ENCODE measurements around the gene APBB2. TPM values are rescaled to one million over a fixed set of nuclear protein-coding genes. Genes with fewer than 3 reads are reported as not detected.

Gene APBB2
- total RNA-seq, 1 experiment from 2014 or later = 49.0 TPM

DNA sequence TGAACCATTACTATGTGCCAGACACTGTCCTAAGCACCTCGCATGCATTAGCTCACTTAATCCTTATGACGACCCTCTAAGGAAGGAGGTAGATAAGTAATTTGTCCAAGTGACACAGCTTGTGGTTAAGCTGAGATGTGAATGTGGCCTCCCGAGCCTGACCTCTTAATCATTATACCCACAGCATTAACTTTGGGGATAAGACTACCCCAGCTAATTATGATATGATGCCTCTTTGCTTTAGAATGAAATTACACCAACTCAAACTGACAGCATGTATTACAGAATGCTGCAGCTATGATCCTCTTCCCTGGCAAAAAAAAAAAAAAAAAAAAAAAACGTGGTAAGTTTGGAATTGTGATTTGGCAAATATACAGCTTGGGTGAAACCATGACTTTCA is 53.5 kb downstream of the APBB2 start:
- Mint-ChIP-seq H3K36me3 (no peaks in the 10 kb centered on the region), H3K27ac (no peak overlapping the region), H3K27me3 (ENCODE audit: low read depth) (no peaks in the 10 kb centered on the region), H3K4me3 (no peak overlapping the region), H3K9me3 (0 out of 2 replicates have a peak, but pooled peaks cover 4% of the 10 kb centered on the region), H3K4me1 (peaks cover 15% of the 10 kb centered on the region)
- no peak for TF ChIP-seq HMGA2 (CRISPR knock-in tag; IDR thresholded peaks at IDR 0.05)
- TF ChIP-seq NFYB (CRISPR knock-in tag; conservative IDR thresholded peaks at IDR 0.05; ENCODE audit: low read depth) = no peak
- TF ChIP-seq CREM (CRISPR knock-in tag; IDR thresholded peaks at IDR 0.05) = no peak
- no peak for TF ChIP-seq NR3C1 (CRISPR knock-in tag; conservative IDR thresholded peaks at IDR 0.05; ENCODE audit: low read depth)
- TF ChIP-seq, protein P1, sequence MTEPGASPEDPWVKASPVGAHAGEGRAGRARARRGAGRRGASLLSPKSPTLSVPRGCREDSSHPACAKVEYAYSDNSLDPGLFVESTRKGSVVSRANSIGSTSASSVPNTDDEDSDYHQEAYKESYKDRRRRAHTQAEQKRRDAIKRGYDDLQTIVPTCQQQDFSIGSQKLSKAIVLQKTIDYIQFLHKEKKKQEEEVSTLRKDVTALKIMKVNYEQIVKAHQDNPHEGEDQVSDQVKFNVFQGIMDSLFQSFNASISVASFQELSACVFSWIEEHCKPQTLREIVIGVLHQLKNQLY (CRISPR knock-in tag; IDR thresholded peaks at IDR 0.05) = no peak
- TF ChIP-seq, protein P2, sequence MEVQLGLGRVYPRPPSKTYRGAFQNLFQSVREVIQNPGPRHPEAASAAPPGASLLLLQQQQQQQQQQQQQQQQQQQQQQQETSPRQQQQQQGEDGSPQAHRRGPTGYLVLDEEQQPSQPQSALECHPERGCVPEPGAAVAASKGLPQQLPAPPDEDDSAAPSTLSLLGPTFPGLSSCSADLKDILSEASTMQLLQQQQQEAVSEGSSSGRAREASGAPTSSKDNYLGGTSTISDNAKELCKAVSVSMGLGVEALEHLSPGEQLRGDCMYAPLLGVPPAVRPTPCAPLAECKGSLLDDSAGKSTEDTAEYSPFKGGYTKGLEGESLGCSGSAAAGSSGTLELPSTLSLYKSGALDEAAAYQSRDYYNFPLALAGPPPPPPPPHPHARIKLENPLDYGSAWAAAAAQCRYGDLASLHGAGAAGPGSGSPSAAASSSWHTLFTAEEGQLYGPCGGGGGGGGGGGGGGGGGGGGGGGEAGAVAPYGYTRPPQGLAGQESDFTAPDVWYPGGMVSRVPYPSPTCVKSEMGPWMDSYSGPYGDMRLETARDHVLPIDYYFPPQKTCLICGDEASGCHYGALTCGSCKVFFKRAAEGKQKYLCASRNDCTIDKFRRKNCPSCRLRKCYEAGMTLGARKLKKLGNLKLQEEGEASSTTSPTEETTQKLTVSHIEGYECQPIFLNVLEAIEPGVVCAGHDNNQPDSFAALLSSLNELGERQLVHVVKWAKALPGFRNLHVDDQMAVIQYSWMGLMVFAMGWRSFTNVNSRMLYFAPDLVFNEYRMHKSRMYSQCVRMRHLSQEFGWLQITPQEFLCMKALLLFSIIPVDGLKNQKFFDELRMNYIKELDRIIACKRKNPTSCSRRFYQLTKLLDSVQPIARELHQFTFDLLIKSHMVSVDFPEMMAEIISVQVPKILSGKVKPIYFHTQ (CRISPR knock-in tag; IDR thresholded peaks at IDR 0.05) = no peak
- no peak for TF ChIP-seq MYBL2 (CRISPR knock-in tag; IDR thresholded peaks at IDR 0.05)
- TF ChIP-seq, protein P3, sequence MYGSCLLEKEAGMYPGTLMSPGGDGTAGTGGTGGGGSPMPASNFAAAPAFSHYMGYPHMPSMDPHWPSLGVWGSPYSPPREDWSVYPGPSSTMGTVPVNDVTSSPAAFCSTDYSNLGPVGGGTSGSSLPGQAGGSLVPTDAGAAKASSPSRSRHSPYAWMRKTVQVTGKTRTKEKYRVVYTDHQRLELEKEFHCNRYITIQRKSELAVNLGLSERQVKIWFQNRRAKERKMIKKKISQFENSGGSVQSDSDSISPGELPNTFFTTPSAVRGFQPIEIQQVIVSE (CRISPR knock-in tag; IDR thresholded peaks at IDR 0.05; ENCODE audit: borderline replicate concordance) = no peak
- TF ChIP-seq RORB (CRISPR knock-in tag; IDR thresholded peaks at IDR 0.05) = no peak
- no peak for TF ChIP-seq ATF1 (CRISPR knock-in tag; IDR thresholded peaks at IDR 0.05)
- TF ChIP-seq CBFB (CRISPR knock-in tag; IDR thresholded peaks at IDR 0.05; ENCODE audit: low read depth) = no peak
- no peak for TF ChIP-seq NFATC4 (CRISPR knock-in tag; IDR thresholded peaks at IDR 0.05)
- no peak for TF ChIP-seq FOXK1 (CRISPR knock-in tag; IDR thresholded peaks at IDR 0.05)
- no peak for TF ChIP-seq FOXP1 (CRISPR knock-in tag; IDR thresholded peaks at IDR 0.05; ENCODE audit: borderline replicate concordance)
- no peak for TF ChIP-seq SMAD4 (CRISPR knock-in tag; IDR thresholded peaks at IDR 0.05)
- ChIA-PET POLR2A (interaction anchor here (0.6 to 1.2 kb wide), 5 partner anchors 11 to 96 kb away, joined by 3 to 5 read pairs (median 3); partner anchors contain the start of gene UCHL1), CTCF (interaction anchor here (0.6 to 1.9 kb wide), 8 partner anchors 19 to 1150 kb away, joined by 3 to 9 read pairs (median 4); partner anchors contain the start of gene APBB2)
- DNase-seq (ENCODE audit: low spot score) (no peak), ATAC-seq (no peak)

DNA sequence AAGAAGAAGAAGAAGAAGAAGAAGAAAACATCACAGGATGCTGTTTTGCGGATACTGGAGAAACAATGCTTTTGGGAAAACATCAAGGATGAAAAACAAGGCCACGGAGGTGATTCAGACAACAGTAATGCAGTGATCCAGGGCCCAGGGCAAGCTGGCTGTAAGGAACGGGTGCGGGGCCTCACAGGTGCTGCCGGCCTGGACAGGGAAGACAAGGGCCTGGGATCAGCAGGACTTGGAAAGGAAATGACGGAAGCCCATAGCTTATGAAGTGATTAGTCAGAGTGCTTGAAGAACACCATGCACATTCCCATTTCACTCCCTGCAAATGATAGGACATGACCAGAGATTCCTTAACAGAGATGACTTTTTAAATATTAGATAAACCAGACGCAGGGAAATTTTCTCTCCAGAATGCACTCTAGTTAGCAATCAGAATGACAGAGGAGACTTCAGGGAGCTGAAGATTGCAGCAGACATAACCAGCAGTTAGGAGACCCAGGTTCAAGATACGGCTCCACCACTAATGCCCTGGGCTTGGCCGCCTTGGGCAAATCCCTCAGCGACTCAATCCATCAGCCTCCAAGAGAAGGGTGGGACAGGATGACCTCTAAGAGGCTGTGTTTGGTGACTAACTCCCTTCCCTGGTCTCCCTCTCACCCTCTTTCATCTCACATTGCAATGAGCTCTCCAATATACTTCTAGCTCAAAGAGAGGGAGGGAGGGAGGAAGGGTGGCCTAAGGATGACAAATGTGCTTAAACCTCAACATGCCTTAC is 54.1 kb downstream of the APBB2 start:
- ChIA-PET CTCF (interaction anchor here (0.6 to 1.9 kb wide), 7 partner anchors 20 to 1151 kb away, joined by 3 to 9 read pairs (median 3); partner anchors contain the start of gene APBB2), POLR2A (interaction anchor here (0.7 to 1.2 kb wide), 2 partner anchors 11 to 35 kb away, joined by 3 read pairs; no protein-coding TSS in a partner anchor)
- Mint-ChIP-seq H3K36me3 (no peaks in the 10 kb centered on the region), H3K4me3 (no peak overlapping the region), H3K27ac (peak overlapping the region; percentile 81), H3K4me1 (peaks cover 17% of the 10 kb centered on the region), H3K27me3 (ENCODE audit: low read depth) (no peaks in the 10 kb centered on the region), H3K9me3 (0 out of 2 replicates have a peak, but pooled peaks cover 4% of the 10 kb centered on the region)
- TF ChIP-seq NR1H2 (CRISPR knock-in tag; IDR thresholded peaks at IDR 0.05) (no peak), IRF2 (CRISPR knock-in tag; IDR thresholded peaks at IDR 0.05; ENCODE audit: borderline replicate concordance, low read depth) (no peak), TEAD1 (CRISPR knock-in tag; IDR thresholded peaks at IDR 0.05) (no peak), NR3C1 (CRISPR knock-in tag; conservative IDR thresholded peaks at IDR 0.05; ENCODE audit: low read depth) (no peak), ETV6 (CRISPR knock-in tag; IDR thresholded peaks at IDR 0.05) (no peak), NFATC4 (CRISPR knock-in tag; IDR thresholded peaks at IDR 0.05) (no peak), GTF2I (CRISPR knock-in tag; conservative IDR thresholded peaks at IDR 0.05) (no peak), ZSCAN18 (CRISPR knock-in tag; IDR thresholded peaks at IDR 0.05) (no peak), EMX1 (CRISPR knock-in tag; IDR thresholded peaks at IDR 0.05) (no peak), ZNF219 (CRISPR knock-in tag; IDR thresholded peaks at IDR 0.05; ENCODE audit: borderline replicate concordance) (no peak)
- TF ChIP-seq, protein P4, sequence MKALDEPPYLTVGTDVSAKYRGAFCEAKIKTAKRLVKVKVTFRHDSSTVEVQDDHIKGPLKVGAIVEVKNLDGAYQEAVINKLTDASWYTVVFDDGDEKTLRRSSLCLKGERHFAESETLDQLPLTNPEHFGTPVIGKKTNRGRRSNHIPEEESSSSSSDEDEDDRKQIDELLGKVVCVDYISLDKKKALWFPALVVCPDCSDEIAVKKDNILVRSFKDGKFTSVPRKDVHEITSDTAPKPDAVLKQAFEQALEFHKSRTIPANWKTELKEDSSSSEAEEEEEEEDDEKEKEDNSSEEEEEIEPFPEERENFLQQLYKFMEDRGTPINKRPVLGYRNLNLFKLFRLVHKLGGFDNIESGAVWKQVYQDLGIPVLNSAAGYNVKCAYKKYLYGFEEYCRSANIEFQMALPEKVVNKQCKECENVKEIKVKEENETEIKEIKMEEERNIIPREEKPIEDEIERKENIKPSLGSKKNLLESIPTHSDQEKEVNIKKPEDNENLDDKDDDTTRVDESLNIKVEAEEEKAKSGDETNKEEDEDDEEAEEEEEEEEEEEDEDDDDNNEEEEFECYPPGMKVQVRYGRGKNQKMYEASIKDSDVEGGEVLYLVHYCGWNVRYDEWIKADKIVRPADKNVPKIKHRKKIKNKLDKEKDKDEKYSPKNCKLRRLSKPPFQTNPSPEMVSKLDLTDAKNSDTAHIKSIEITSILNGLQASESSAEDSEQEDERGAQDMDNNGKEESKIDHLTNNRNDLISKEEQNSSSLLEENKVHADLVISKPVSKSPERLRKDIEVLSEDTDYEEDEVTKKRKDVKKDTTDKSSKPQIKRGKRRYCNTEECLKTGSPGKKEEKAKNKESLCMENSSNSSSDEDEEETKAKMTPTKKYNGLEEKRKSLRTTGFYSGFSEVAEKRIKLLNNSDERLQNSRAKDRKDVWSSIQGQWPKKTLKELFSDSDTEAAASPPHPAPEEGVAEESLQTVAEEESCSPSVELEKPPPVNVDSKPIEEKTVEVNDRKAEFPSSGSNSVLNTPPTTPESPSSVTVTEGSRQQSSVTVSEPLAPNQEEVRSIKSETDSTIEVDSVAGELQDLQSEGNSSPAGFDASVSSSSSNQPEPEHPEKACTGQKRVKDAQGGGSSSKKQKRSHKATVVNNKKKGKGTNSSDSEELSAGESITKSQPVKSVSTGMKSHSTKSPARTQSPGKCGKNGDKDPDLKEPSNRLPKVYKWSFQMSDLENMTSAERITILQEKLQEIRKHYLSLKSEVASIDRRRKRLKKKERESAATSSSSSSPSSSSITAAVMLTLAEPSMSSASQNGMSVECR (CRISPR knock-in tag; IDR thresholded peaks at IDR 0.05; ENCODE audit: borderline replicate concordance) = no peak
- DNase-seq (ENCODE audit: low spot score) = no peak
- ATAC-seq = peak; percentile 61
